A549 (cell line): ENCODE data around the gene CAPNS2. TPM values are rescaled to one million over a fixed set of nuclear protein-coding genes. Genes with fewer than 3 reads are reported as not detected.

ENCODE experiments used
- ATAC-seq, 2 experiments: fragments of 200-7000 bp in 1 of 2; fragments of >200 bp in 1 of 2; cut with Nextera tagmentation in 1 of 2; cut with Tn5 transposase in 1 of 2; 3 replicates each; pipeline versions ENCODE4 v1.8.0 to v1.9.1; 2018 to 2020; ENCODE audit warnings: mild to moderate bottlenecking in 1 of 2, moderate library complexity in 1 of 2
- CTCF ChIA-PET: fragments of 300-600 bp; sonication (Branson Sonifier 250); formaldehyde crosslinking; extraction: SDS; loops from one replicate; lab custom pipeline; 2021; ENCODE audit warnings: antibody characterized with exemption, inconsistent platforms; lab: Yijun Ruan, JAX
- POLR2A ChIA-PET: fragments of 350-600 bp; formaldehyde crosslinking; extraction: SDS; loops from one replicate; lab custom pipeline; 2021; ENCODE audit warnings: antibody characterized with exemption, inconsistent platforms; lab: Yijun Ruan, JAX
- DNase-seq, 2 experiments: peaks; one replicate each; pipeline versions ENCODE4 v3.0.0 to v3.0.0-alpha.2; 2011 to 2016; ENCODE audit warnings: low read depth in 1 of 2, low spot score in 1 of 2
- FAIRE-seq: peaks from 2 replicates; lab custom pipeline; 2011; peaks lifted over from hg19 to GRCh38; lab: Jason Lieb, UNC
- H3K27ac ChIP-seq, 2 experiments: fragments of >200 bp; sonication (Bioruptor Twin); formaldehyde crosslinking; 3 replicates each; pipeline ENCODE4 v1.5.1; 2016 to 2017
- H3K4me1 ChIP-seq: fragments of >200 bp; sonication (Bioruptor Twin); formaldehyde crosslinking; 3 replicates; pipeline ENCODE4 v1.6.1; 2016
- H3K4me2 ChIP-seq: fragments of >200 bp; sonication (Bioruptor Twin); formaldehyde crosslinking; 3 replicates; pipeline ENCODE4 v1.6.1; 2016
- H3K4me3 ChIP-seq: fragments of >200 bp; sonication (Bioruptor Twin); formaldehyde crosslinking; 3 replicates; pipeline ENCODE4 v1.5.1; 2016
- H3K9me3 ChIP-seq: fragments of >200 bp; sonication (Bioruptor Twin); formaldehyde crosslinking; 3 replicates; pipeline ENCODE4 v1.6.1; 2016
- BHLHE40 ChIP-seq: IDR thresholded peaks from 2 replicates; pipeline ENCODE4 v1.6.1; 2012; ENCODE audit warnings: low read depth, low read length, inconsistent platforms
- CBX8 ChIP-seq: fragments of 200-600 bp; sonication (generic); IDR thresholded peaks from 2 replicates; pipeline ENCODE4 v1.6.1; 2016
- EHF ChIP-seq: fragments of 250-450 bp; sonication (Bioruptor Pico); IDR thresholded peaks from 2 replicates; pipeline ENCODE4 v1.5.0; 2020; ENCODE audit warnings: mild to moderate bottlenecking
- EHMT2 ChIP-seq: fragments of 200-600 bp; sonication (generic); IDR thresholded peaks from 2 replicates; pipeline ENCODE4 v1.6.1; 2016; ENCODE audit warnings: antibody characterized with exemption, low read depth, mild to moderate bottlenecking, moderate library complexity
- ELK1 ChIP-seq: fragments of 150-350 bp; IDR thresholded peaks from 2 replicates; pipeline ENCODE4 v1.6.1; 2014; ENCODE audit warnings: low read depth, mild to moderate bottlenecking, low read length
- EP300 ChIP-seq, 2 experiments: fragments of >200 bp; sonication (Bioruptor Twin); formaldehyde crosslinking; IDR thresholded peaks; 2 replicates in 1 of 2; 3 replicates in 1 of 2; pipeline ENCODE4 v1.6.1; 2016 to 2017
- ESRRA ChIP-seq: fragments of 150-350 bp; IDR thresholded peaks from 2 replicates; pipeline ENCODE4 v1.6.1; 2014; ENCODE audit warnings: mild to moderate bottlenecking, low read length, borderline replicate concordance
- FOSB ChIP-seq: fragments of 250-450 bp; sonication (Bioruptor Pico); IDR thresholded peaks from 2 replicates; pipeline ENCODE4 v1.5.0; 2020; ENCODE audit warnings: mild to moderate bottlenecking, moderate library complexity
- FOXS1 ChIP-seq: fragments of 250-450 bp; sonication (Bioruptor Pico); IDR thresholded peaks from 2 replicates; pipeline ENCODE4 v1.5.0; 2020; ENCODE audit warnings: mild to moderate bottlenecking, moderate library complexity
- HES2 ChIP-seq: fragments of >200 bp; sonication (Bioruptor Twin); formaldehyde crosslinking; IDR thresholded peaks from 2 replicates; pipeline ENCODE4 v1.6.1; 2016
- HOXA7 ChIP-seq: fragments of 250-450 bp; sonication (Bioruptor Pico); IDR thresholded peaks from 2 replicates; pipeline ENCODE4 v1.5.0; 2020; ENCODE audit warnings: mild to moderate bottlenecking, moderate library complexity
- HOXB5 ChIP-seq: fragments of 250-450 bp; sonication (Bioruptor Pico); IDR thresholded peaks from 2 replicates; pipeline ENCODE4 v1.5.0; 2020; ENCODE audit warnings: mild to moderate bottlenecking, moderate library complexity
- JUN ChIP-seq, 2 experiments: fragments of >200 bp; sonication (Bioruptor Twin); formaldehyde crosslinking; IDR thresholded peaks; 2 replicates in 1 of 2; 3 replicates in 1 of 2; pipeline ENCODE4 v1.6.1; 2016 to 2017
- JUNB ChIP-seq: fragments of >200 bp; sonication (Bioruptor Twin); formaldehyde crosslinking; IDR thresholded peaks from 2 replicates; pipeline ENCODE4 v1.6.1; 2016
- MAZ ChIP-seq: fragments of 150-350 bp; IDR thresholded peaks from 2 replicates; pipeline ENCODE4 v1.6.1; 2014; ENCODE audit warnings: antibody characterized with exemption, low read depth, low read length, borderline replicate concordance
- PBX3 ChIP-seq: IDR thresholded peaks from 2 replicates; pipeline ENCODE4 v1.6.1; 2012
- RAD21 ChIP-seq, 2 experiments: fragments of >200 bp in 1 of 2; sonication (Bioruptor Twin) in 1 of 2; formaldehyde crosslinking in 1 of 2; IDR thresholded peaks in 1 of 2; conservative IDR thresholded peaks in 1 of 2; 2 replicates in 1 of 2; 3 replicates in 1 of 2; pipeline ENCODE4 v1.6.1; 2012 to 2018; ENCODE audit warnings: inconsistent platforms in 1 of 2
- RFX5 ChIP-seq: fragments of 450-650 bp; IDR thresholded peaks from 2 replicates; pipeline ENCODE4 v1.7.1; 2014; ENCODE audit warnings: antibody characterized with exemption, mild to moderate bottlenecking, moderate library complexity
- SMC3 ChIP-seq: fragments of >200 bp; sonication (Bioruptor Twin); formaldehyde crosslinking; IDR thresholded peaks from 3 replicates; pipeline ENCODE4 v1.6.1; 2018; ENCODE audit warnings: inconsistent platforms
- SREBF2 ChIP-seq: fragments of 450-650 bp; IDR thresholded peaks from 2 replicates; pipeline ENCODE4 v1.6.1; 2014; ENCODE audit warnings: mild to moderate bottlenecking, moderate library complexity
- TFCP2L1 ChIP-seq: fragments of 250-450 bp; sonication (Bioruptor Pico); IDR thresholded peaks from 2 replicates; pipeline ENCODE4 v1.5.0; 2021; ENCODE audit warnings: mild to moderate bottlenecking
- ZC3H11A ChIP-seq: fragments of 450-650 bp; IDR thresholded peaks from 2 replicates; pipeline ENCODE4 v1.6.1; 2014; ENCODE audit warnings: antibody characterized with exemption, mild to moderate bottlenecking
- ZFP36 ChIP-seq: fragments of 450-650 bp; IDR thresholded peaks from 2 replicates; pipeline ENCODE4 v1.6.1; 2014; ENCODE audit warnings: borderline replicate concordance; ENCODE audit not compliant: partially characterized antibody
- WGBS: methylation state at CpG from one replicate; pipeline ENCODE4 v1.1.6; 2017; ENCODE audit errors: missing lambda C conversion rate; 5-methylcytosine and 5-hydroxymethylcytosine counted together
- polyA plus RNA-seq, 4 experiments: library from polyadenylated mRNA; depleted of rRNA in 3 of 4; stranded (reverse); fragments of >200 nt; fragmentation: RNase III in 1 of 4; extraction: RNeasy Plus Mini Kit Qiagen cat#74134 plus additional on column Dnase treatment in 1 of 4; gene quantifications; 2 replicates in 3 of 4; 3 replicates in 1 of 4; pipeline ENCODE4 v1.2.3, GENCODE V29; 2011 to 2017
- TF ChIP-seq, protein P1 (sequence below): fragments of >200 bp; sonication (Bioruptor Twin); formaldehyde crosslinking; IDR thresholded peaks from 3 replicates; pipeline ENCODE4 v1.6.1; 2016
- TF ChIP-seq, protein P2 (sequence below): fragments of 200-600 bp; sonication (generic); IDR thresholded peaks from 2 replicates; pipeline ENCODE4 v1.6.1; 2016; ENCODE audit warnings: antibody characterized with exemption, mild to moderate bottlenecking, moderate library complexity
- TF ChIP-seq, protein P3 (sequence below): fragments of 250-450 bp; sonication (Bioruptor Pico); IDR thresholded peaks from 2 replicates; pipeline ENCODE4 v1.5.0; 2020; ENCODE audit warnings: low read depth, mild to moderate bottlenecking, moderate library complexity

Gene CAPNS2
- polyA plus RNA-seq, 2 of the 4 experiments (the other 2 are of a cell fraction) = not detected

- no peak for TF ChIP-seq ELK1
- TF ChIP-seq FOSB (CRISPR knock-in tag) = no peak
- TF ChIP-seq TFCP2L1 (CRISPR knock-in tag) = no peak
- no peak for TF ChIP-seq EHF (CRISPR knock-in tag)
Observed at GRCh38 chr16:55605754-55606336, 39.4 kb downstream of the CAPNS2 start (continued).

DNA sequence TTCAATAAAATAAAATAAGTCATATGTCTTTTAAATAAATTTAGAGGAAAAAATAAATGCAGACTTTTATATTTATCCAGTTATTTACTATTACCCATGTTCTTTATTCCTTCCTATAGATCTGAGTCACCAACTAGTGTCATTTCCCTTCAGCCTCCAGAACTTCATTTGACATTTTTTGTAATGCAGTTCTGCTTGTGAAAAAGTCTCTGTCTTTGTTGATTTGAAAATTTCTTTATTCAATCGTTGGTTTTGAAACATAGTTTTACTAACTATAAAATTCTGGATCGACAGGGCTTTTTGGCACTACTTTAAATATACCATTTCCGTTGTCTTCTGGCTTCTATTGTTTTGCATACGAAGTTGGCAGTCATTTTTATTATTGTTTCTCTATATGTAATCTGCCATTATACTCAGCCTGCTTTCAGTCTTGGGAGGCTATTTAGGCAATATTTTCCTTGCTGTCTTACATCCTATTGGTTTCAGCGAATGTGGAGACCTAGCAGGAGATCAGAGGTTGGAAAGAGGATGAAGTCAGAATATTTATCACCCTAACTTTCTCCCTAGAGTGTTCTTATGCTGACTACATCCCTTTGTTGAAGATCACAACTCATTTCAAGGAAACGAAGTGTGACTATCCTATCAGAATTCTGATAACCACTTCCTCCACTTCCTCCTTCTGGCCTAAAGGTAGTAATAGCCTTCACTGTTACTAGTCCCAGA, 47.3 kb downstream of the CAPNS2 start:
- Histone ChIP-seq H3K27ac (no peak overlapping the region), H3K4me1 (no peaks in the 10 kb centered on the region), H3K9me3 (no peaks in the 10 kb centered on the region), H3K4me3 (no peak overlapping the region)
- WGBS = 14% methylated on average over 6 of the region's 6 CpGs
- POLR2A ChIA-PET = no interaction called here
- FAIRE-seq (no peak), DNase-seq (no peak)
- TF ChIP-seq RFX5 = no peak
- no peak for TF ChIP-seq PBX3
- TF ChIP-seq ZFP36 = no peak
- no peak for TF ChIP-seq MAZ
- TF ChIP-seq HES2 = no peak
- TF ChIP-seq BHLHE40 = no peak
- TF ChIP-seq JUNB = no peak
- TF ChIP-seq, protein P1, sequence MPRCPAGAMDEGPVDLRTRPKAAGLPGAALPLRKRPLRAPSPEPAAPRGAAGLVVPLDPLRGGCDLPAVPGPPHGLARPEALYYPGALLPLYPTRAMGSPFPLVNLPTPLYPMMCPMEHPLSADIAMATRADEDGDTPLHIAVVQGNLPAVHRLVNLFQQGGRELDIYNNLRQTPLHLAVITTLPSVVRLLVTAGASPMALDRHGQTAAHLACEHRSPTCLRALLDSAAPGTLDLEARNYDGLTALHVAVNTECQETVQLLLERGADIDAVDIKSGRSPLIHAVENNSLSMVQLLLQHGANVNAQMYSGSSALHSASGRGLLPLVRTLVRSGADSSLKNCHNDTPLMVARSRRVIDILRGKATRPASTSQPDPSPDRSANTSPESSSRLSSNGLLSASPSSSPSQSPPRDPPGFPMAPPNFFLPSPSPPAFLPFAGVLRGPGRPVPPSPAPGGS = no peak
- TF ChIP-seq HOXA7 (CRISPR knock-in tag) = no peak
- TF ChIP-seq ELK1 = no peak
- TF ChIP-seq FOXS1 = no peak
- TF ChIP-seq SMC3 = no peak
- TF ChIP-seq, all 56 proteins: peak for 0
- CTCF ChIA-PET = no interaction called here
- H3K4me2 ChIP-seq = no peak overlapping the region
- no peak for ATAC-seq

- Histone ChIP-seq H3K9me3 (no peaks in the 10 kb centered on the region), H3K27ac (no peak overlapping the region), H3K4me3 (no peak overlapping the region), H3K4me1 (no peaks in the 10 kb centered on the region), H3K4me2 (no peak overlapping the region)
- POLR2A ChIA-PET = no interaction called here
- 37% methylated on average over 3 of the region's 3 CpGs for WGBS
- ATAC-seq (no peak), FAIRE-seq (no peak), DNase-seq (no peak)
- CTCF ChIA-PET = no interaction called here
- TF ChIP-seq, protein P2, sequence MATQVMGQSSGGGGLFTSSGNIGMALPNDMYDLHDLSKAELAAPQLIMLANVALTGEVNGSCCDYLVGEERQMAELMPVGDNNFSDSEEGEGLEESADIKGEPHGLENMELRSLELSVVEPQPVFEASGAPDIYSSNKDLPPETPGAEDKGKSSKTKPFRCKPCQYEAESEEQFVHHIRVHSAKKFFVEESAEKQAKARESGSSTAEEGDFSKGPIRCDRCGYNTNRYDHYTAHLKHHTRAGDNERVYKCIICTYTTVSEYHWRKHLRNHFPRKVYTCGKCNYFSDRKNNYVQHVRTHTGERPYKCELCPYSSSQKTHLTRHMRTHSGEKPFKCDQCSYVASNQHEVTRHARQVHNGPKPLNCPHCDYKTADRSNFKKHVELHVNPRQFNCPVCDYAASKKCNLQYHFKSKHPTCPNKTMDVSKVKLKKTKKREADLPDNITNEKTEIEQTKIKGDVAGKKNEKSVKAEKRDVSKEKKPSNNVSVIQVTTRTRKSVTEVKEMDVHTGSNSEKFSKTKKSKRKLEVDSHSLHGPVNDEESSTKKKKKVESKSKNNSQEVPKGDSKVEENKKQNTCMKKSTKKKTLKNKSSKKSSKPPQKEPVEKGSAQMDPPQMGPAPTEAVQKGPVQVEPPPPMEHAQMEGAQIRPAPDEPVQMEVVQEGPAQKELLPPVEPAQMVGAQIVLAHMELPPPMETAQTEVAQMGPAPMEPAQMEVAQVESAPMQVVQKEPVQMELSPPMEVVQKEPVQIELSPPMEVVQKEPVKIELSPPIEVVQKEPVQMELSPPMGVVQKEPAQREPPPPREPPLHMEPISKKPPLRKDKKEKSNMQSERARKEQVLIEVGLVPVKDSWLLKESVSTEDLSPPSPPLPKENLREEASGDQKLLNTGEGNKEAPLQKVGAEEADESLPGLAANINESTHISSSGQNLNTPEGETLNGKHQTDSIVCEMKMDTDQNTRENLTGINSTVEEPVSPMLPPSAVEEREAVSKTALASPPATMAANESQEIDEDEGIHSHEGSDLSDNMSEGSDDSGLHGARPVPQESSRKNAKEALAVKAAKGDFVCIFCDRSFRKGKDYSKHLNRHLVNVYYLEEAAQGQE = no peak
- TF ChIP-seq, protein P3, sequence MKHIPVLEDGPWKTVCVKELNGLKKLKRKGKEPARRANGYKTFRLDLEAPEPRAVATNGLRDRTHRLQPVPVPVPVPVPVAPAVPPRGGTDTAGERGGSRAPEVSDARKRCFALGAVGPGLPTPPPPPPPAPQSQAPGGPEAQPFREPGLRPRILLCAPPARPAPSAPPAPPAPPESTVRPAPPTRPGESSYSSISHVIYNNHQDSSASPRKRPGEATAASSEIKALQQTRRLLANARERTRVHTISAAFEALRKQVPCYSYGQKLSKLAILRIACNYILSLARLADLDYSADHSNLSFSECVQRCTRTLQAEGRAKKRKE (CRISPR knock-in tag) = no peak
- no peak for TF ChIP-seq CBX8
- TF ChIP-seq EHF (CRISPR knock-in tag) = no peak
- no peak for TF ChIP-seq SMC3
- TF ChIP-seq ZC3H11A = no peak
- no peak for TF ChIP-seq ESRRA
- TF ChIP-seq JUN (IDR thresholded peaks at IDR 0.05) = no peak
- TF ChIP-seq SREBF2 = no peak
- TF ChIP-seq HOXB5 = no peak
- TF ChIP-seq RAD21 (conservative IDR thresholded peaks at IDR 0.05 in 1 of 2, IDR thresholded peaks at IDR 0.05 in 1 of 2) = no peak
- no peak for TF ChIP-seq EHMT2
- TF ChIP-seq EP300 (IDR thresholded peaks at IDR 0.05) = no peak
- no peak for TF ChIP-seq TFCP2L1 (CRISPR knock-in tag)
Observed at GRCh38 chr16:55615071-55615470, 48.6 kb downstream of the CAPNS2 start.
